Hippocampal formation (tissue), 2 donors: ENCODE data around the gene UNC5B.

Experiments
- DNase-seq, 2 donors: peaks; one replicate each; lab custom pipeline; 2025; lab: John Stamatoyannopoulos, UW

Gene UNC5B

GRCh38 chr10:71239946-71240795 is 27.8 kb downstream of the UNC5B start:
- no peak for DNase-seq

- DNase-seq = no peak
These were observed 28.9 kb downstream of the UNC5B start for GRCh38 chr10:71241114-71241829.

- no peak for DNase-seq
These were observed 29.7 kb downstream of the UNC5B start for GRCh38 chr10:71241830-71242621.

- DNase-seq = no peak
These were observed 30.2 kb downstream of the UNC5B start for GRCh38 chr10:71242622-71243009.

- no peak for DNase-seq
These were observed 31.5 kb downstream of the UNC5B start for GRCh38 chr10:71243756-71244395.

- no peak for DNase-seq
These were observed 32.4 kb downstream of the UNC5B start for GRCh38 chr10:71244431-71245419.

GRCh38 chr10:71245420-71246325 is 33.3 kb downstream of the UNC5B start:
- DNase-seq = no peak

- DNase-seq = no peak
These were observed 34.4 kb downstream of the UNC5B start for GRCh38 chr10:71246591-71247413.

GRCh38 chr10:71247414-71247705 is 35.0 kb downstream of the UNC5B start:
- no peak for DNase-seq

GRCh38 chr10:71247804-71248203 is 35.4 kb downstream of the UNC5B start:
- DNase-seq = no peak

- DNase-seq = no peak
These were observed 35.8 kb downstream of the UNC5B start for GRCh38 chr10:71248210-71248609.

- no peak for DNase-seq
These were observed 37.6 kb downstream of the UNC5B start for GRCh38 chr10:71249996-71250395.

- DNase-seq = no peak
These were observed 38.0 kb downstream of the UNC5B start for GRCh38 chr10:71250405-71250804.

- no peak for DNase-seq
These were observed 38.5 kb downstream of the UNC5B start for GRCh38 chr10:71250842-71251241.

GRCh38 chr10:71251319-71251718 is 38.9 kb downstream of the UNC5B start:
- no peak for DNase-seq

- no peak for DNase-seq
These were observed 39.9 kb downstream of the UNC5B start for GRCh38 chr10:71252220-71252619.

GRCh38 chr10:71253981-71254818 is 41.8 kb downstream of the UNC5B start:
- DNase-seq = no peak
